SK-N-SH (cell line): Measurements from ENCODE around the gene C6. TPM values are rescaled to one million over a fixed set of nuclear protein-coding genes. Genes with fewer than 3 reads are reported as not detected.

ENCODE experiments used
- CTCF ChIA-PET: fragments of 300-600, 350-600 bp; formaldehyde crosslinking; extraction: SDS; loops from one replicate; lab custom pipeline; 2021; lab: Yijun Ruan, JAX
- POLR2A ChIA-PET: fragments of 350-600 bp; sonication (Branson Sonifier 250); formaldehyde crosslinking; extraction: SDS; loops from one replicate; lab custom pipeline; 2020; ENCODE audit warnings: antibody characterized with exemption, inconsistent platforms; lab: Yijun Ruan, JAX
- DNase-seq: peaks from one replicate; pipeline ENCODE4 v3.0.0; 2012
- H2AFZ ChIP-seq: fragments of 200-600 bp; sonication (generic); 2 replicates; pipeline ENCODE4 v1.8.1; 2016; ENCODE audit warnings: antibody characterized with exemption, mild to moderate bottlenecking, low read depth
- H3F3A ChIP-seq: fragments of 200-600 bp; sonication (generic); replicated peaks from 2 replicates; pipeline ENCODE3; 2016; ENCODE audit warnings: antibody characterized with exemption, mild to moderate bottlenecking; ENCODE audit not compliant: insufficient read depth
- H3K27ac ChIP-seq, 2 experiments: fragments of 200-500 bp in 1 of 2; fragments of 200-600 bp in 1 of 2; sonication (Bioruptor generic) in 1 of 2; sonication (generic), shearing (Covaris generic) in 1 of 2; 2 replicates each; pipeline versions ENCODE4 v1.5.1 to v1.6.1; 2014 to 2016; ENCODE audit warnings: low read depth in 2 of 2, inconsistent platforms in 1 of 2, low read length in 1 of 2, mild to moderate bottlenecking in 1 of 2, mixed read lengths in 1 of 2
- H3K27me3 ChIP-seq: fragments of 200-600 bp; sonication (generic), shearing (Covaris generic); 2 replicates; pipeline ENCODE4 v1.6.1; 2016; ENCODE audit warnings: mixed run types; ENCODE audit not compliant: insufficient read depth
- H3K36me3 ChIP-seq, 2 experiments: fragments of 200-500 bp in 1 of 2; fragments of 200-600 bp in 1 of 2; sonication (Bioruptor generic) in 1 of 2; sonication (generic) in 1 of 2; replicated peaks in 1 of 2; 2 replicates each; pipeline versions ENCODE3 to v1.5.1; 2014 to 2016; ENCODE audit warnings: low read length in 1 of 2, mild to moderate bottlenecking in 1 of 2; ENCODE audit not compliant: insufficient read depth in 2 of 2, control insufficient read depth in 1 of 2
- H3K4me1 ChIP-seq, 2 experiments: fragments of 200-500 bp in 1 of 2; fragments of 200-600 bp in 1 of 2; sonication (Bioruptor generic) in 1 of 2; sonication (generic), shearing (Covaris generic) in 1 of 2; 2 replicates each; pipeline versions ENCODE4 v1.5.1 to v1.6.1; 2014 to 2016; ENCODE audit warnings: low read depth in 1 of 2, low read length in 1 of 2, mixed run types in 1 of 2; ENCODE audit not compliant: insufficient read depth in 2 of 2, control insufficient read depth in 1 of 2
- H3K4me2 ChIP-seq: fragments of 200-600 bp; sonication (generic), shearing (Covaris generic); 2 replicates; pipeline ENCODE4 v1.6.1; 2017; ENCODE audit warnings: mixed run types
- H3K4me3 ChIP-seq, 2 experiments: fragments of 200-500 bp in 1 of 2; fragments of 200-600 bp in 1 of 2; sonication (Bioruptor generic) in 1 of 2; sonication (generic), shearing (Covaris generic) in 1 of 2; 2 replicates each; pipeline versions ENCODE4 v1.5.1 to v1.8.1; 2014 to 2016; ENCODE audit warnings: low read depth in 2 of 2, inconsistent platforms in 1 of 2, low read length in 1 of 2, mild to moderate bottlenecking in 1 of 2, mixed read lengths in 1 of 2, moderate library complexity in 1 of 2
- H3K79me2 ChIP-seq: fragments of 200-600 bp; sonication (generic); 2 replicates; pipeline ENCODE4 v1.8.1; 2017; ENCODE audit warnings: mild to moderate bottlenecking; ENCODE audit not compliant: insufficient read depth
- H3K9ac ChIP-seq: fragments of 200-600 bp; sonication (generic); 2 replicates; pipeline ENCODE4 v1.6.1; 2017; ENCODE audit warnings: mixed run types
- H3K9me2 ChIP-seq: fragments of 200-600 bp; sonication (generic); 2 replicates; pipeline ENCODE4 v1.6.1; 2017; ENCODE audit warnings: mixed run types
- H3K9me3 ChIP-seq: fragments of 200-600 bp; sonication (generic); 2 replicates; pipeline ENCODE4 v1.6.1; 2017; ENCODE audit warnings: mixed run types, mild to moderate bottlenecking, moderate library complexity
- H4K20me1 ChIP-seq: fragments of 200-600 bp; sonication (generic); 2 replicates; pipeline ENCODE4 v1.6.1; 2017; ENCODE audit warnings: mild to moderate bottlenecking, mixed run types; ENCODE audit not compliant: insufficient read depth
- CHD2 ChIP-seq: fragments of 150-350 bp; IDR thresholded peaks from 2 replicates; pipeline ENCODE4 v1.6.1; 2018; ENCODE audit warnings: low read length; ENCODE audit not compliant: partially characterized antibody
- ELF1 ChIP-seq: IDR thresholded peaks from 2 replicates; pipeline ENCODE4 v1.4.0; 2012
- EP300 ChIP-seq, 2 experiments: IDR thresholded peaks; 2 replicates each; pipeline versions ENCODE4 v1.4.0 to v1.6.1; 2012; ENCODE audit warnings: borderline replicate concordance in 1 of 2, low read depth in 1 of 2, low read length in 1 of 2
- FOSL2 ChIP-seq: IDR thresholded peaks from 2 replicates; pipeline ENCODE4 v1.4.0; 2012; ENCODE audit warnings: low read depth, mild to moderate bottlenecking, moderate library complexity, borderline replicate concordance
- GABPA ChIP-seq: IDR thresholded peaks from 2 replicates; pipeline ENCODE4 v1.4.0; 2012; ENCODE audit warnings: low read depth, mild to moderate bottlenecking
- JUND ChIP-seq: IDR thresholded peaks from 2 replicates; pipeline ENCODE4 v1.4.0; 2012
- MXI1 ChIP-seq: IDR thresholded peaks from 2 replicates; pipeline ENCODE4 v1.6.1; 2012; ENCODE audit warnings: mild to moderate bottlenecking, low read depth, low read length, improper control_type of control experiment
- RCOR1 ChIP-seq: fragments of 150-350 bp; IDR thresholded peaks from 2 replicates; pipeline ENCODE4 v1.6.1; 2017; ENCODE audit warnings: antibody characterized with exemption, low read length
- RFX5 ChIP-seq: IDR thresholded peaks from 2 replicates; pipeline ENCODE4 v1.6.1; 2012; ENCODE audit warnings: mild to moderate bottlenecking, improper control_type of control experiment, low read length
- TAF1 ChIP-seq: IDR thresholded peaks from 2 replicates; pipeline ENCODE4 v1.6.1; 2012; ENCODE audit warnings: low read depth, mild to moderate bottlenecking, low read length, moderate library complexity, borderline replicate concordance
- TCF12 ChIP-seq: IDR thresholded peaks from 2 replicates; pipeline ENCODE4 v1.4.0; 2012
- TEAD4 ChIP-seq: IDR thresholded peaks from 2 replicates; pipeline ENCODE4 v1.4.0; 2012; ENCODE audit warnings: mild to moderate bottlenecking, borderline replicate concordance; ENCODE audit not compliant: insufficient read depth
- USF2 ChIP-seq: fragments of 150-350 bp; IDR thresholded peaks from 2 replicates; pipeline ENCODE4 v1.6.1; 2017; ENCODE audit warnings: antibody characterized with exemption, low read length, low read depth, borderline replicate concordance
- ZBTB33 ChIP-seq: IDR thresholded peaks from 2 replicates; pipeline ENCODE4 v1.4.0; 2012; ENCODE audit warnings: low read depth, borderline replicate concordance
- WGBS: methylation state at CpG from one replicate; pipeline ENCODE4 v1.1.6; 2017; ENCODE audit warnings: low lambda C conversion rate; 5-methylcytosine and 5-hydroxymethylcytosine counted together
- polyA plus RNA-seq, 3 experiments: library from polyadenylated mRNA; depleted of rRNA; stranded (reverse); fragments of >200 nt; gene quantifications; 2 replicates each; pipeline ENCODE4 v1.2.3, GENCODE V29; 2012
- TF ChIP-seq, protein P1 (sequence below): fragments of 150-350 bp; IDR thresholded peaks from 2 replicates; pipeline ENCODE4 v1.6.1; 2016; ENCODE audit warnings: mild to moderate bottlenecking, low read depth, low read length

The C6 gene
- polyA plus RNA-seq, 1 of the 3 experiments (the other 2 are of a cell fraction): 0.08 TPM

- no peaks in the 10 kb centered on the region for H3K9me2 ChIP-seq
- no peaks in the 10 kb centered on the region for H3F3A ChIP-seq
- H4K20me1 ChIP-seq: no peaks in the 10 kb centered on the region
- no peak overlapping the region; the same call in 1 of the 2 replicates for H3K4me2 ChIP-seq
- H3K9me3 ChIP-seq: no peaks in the 10 kb centered on the region
- no peak overlapping the region for H3K27ac ChIP-seq
- POLR2A ChIA-PET: no interaction called here
- no peaks in the 10 kb centered on the region for H3K36me3 ChIP-seq
- H3K4me3 ChIP-seq: no peak overlapping the region
- no peak overlapping the region for H2AFZ ChIP-seq
- no peak for DNase-seq
- no peaks in the 10 kb centered on the region for H3K4me1 ChIP-seq
- TF ChIP-seq GABPA: no peak
- no peak for TF ChIP-seq TEAD4
- TF ChIP-seq, protein P1, sequence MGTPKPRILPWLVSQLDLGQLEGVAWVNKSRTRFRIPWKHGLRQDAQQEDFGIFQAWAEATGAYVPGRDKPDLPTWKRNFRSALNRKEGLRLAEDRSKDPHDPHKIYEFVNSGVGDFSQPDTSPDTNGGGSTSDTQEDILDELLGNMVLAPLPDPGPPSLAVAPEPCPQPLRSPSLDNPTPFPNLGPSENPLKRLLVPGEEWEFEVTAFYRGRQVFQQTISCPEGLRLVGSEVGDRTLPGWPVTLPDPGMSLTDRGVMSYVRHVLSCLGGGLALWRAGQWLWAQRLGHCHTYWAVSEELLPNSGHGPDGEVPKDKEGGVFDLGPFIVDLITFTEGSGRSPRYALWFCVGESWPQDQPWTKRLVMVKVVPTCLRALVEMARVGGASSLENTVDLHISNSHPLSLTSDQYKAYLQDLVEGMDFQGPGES: no peak
- no peak for TF ChIP-seq MXI1
- TF ChIP-seq ZBTB33: no peak
- no peak for TF ChIP-seq TCF12
- TF ChIP-seq RFX5: no peak
- TF ChIP-seq EP300 (IDR thresholded peaks at IDR 0.05; ENCODE audit: borderline replicate concordance in 1 of 2, low read depth in 1 of 2, low read length in 1 of 2): no peak
- 71% methylated on average over 2 of the region's 2 CpGs for WGBS
- no peaks in the 10 kb centered on the region for H3K27me3 ChIP-seq
- no peaks in the 10 kb centered on the region for H3K79me2 ChIP-seq
- CTCF ChIA-PET: no interaction called here
- H3K9ac ChIP-seq: no peak overlapping the region
These were observed 98.1 kb downstream of the C6 start for GRCh38 chr5:41115281-41115680.

DNA sequence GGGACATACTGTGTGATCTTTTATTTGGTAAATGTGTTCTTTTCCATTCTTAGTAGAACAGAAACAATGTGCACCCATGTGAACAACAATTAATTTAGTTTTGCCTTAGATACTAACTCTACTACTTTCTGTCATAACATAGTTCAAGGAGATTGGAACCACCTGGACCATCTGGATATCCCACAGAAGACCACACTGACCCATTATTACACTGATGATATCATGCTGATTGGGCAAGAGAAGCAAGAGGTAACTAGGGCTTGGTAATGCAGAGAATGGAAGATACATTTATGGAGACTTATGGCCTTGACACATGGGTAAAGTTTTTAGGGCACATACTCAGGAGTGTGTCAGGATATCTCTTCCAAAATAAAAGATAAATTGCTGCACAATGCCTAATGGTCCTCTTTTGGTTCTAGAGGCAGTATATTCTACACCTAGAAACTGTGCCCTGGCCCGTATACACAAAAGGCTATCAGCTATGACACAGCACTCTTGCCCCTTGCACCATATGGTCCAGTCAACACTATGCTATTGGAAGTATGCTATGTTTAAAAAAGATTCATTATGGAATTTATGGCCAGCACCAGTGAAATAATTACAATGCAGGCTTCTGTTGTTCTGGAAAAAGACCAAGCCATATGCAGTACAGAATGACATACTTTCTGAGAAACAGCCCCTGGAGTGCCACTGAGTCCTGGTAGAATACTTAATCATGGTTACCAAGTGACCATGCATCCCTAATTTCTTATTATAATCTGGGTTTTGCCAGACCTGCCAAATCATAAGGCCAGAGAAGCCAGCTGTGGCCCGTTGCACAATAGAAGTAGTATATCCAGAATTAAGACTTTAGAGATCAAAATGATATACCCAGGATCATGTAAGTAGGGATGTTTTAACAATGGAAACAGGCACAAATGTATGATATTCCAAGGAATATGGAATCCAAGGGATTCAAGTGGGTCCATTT is 100.6 kb downstream of the C6 start:
- H3K4me1 ChIP-seq: no peaks in the 10 kb centered on the region
- H3K4me2 ChIP-seq: no peak overlapping the region
- DNase-seq: no peak
- no peaks in the 10 kb centered on the region for H4K20me1 ChIP-seq
- H3K27ac ChIP-seq: no peak overlapping the region
- 31% methylated on average over 2 of the region's 2 CpGs for WGBS
- no peaks in the 10 kb centered on the region for H3K36me3 ChIP-seq
- no peak overlapping the region for H3K9ac ChIP-seq
- ChIA-PET POLR2A (no interaction called here), CTCF (no interaction called here)
- H3K9me3 ChIP-seq: no peaks in the 10 kb centered on the region
- H3K4me3 ChIP-seq: no peak overlapping the region
- no peaks in the 10 kb centered on the region for H3K9me2 ChIP-seq
- TF ChIP-seq RCOR1: no peak
- TF ChIP-seq FOSL2: no peak
- no peak for TF ChIP-seq USF2
- no peak for TF ChIP-seq CHD2
- TF ChIP-seq TAF1: no peak
- TF ChIP-seq JUND: no peak
- TF ChIP-seq RFX5: no peak
- no peak for TF ChIP-seq TEAD4
- no peak for TF ChIP-seq ELF1
- TF ChIP-seq, protein P1: no peak
- no peaks in the 10 kb centered on the region for H3F3A ChIP-seq
- no peaks in the 10 kb centered on the region for H3K79me2 ChIP-seq
- H3K27me3 ChIP-seq: no peaks in the 10 kb centered on the region
- H2AFZ ChIP-seq: no peak overlapping the region
